ENCODE data around the gene GSTM3. TPM values are rescaled to one million over a fixed set of nuclear protein-coding genes. Genes with fewer than 3 reads are reported as not detected.
"Not testable (repeated sequence)": the region's sequence is repeated elsewhere in the genome, so short reads cannot be mapped to it uniquely, and the experiment has no call there.

GSTM3 gene
- total and polyA plus RNA-seq, 7 donors = 10.1 to 79.8 (median 39.8) TPM

DNA sequence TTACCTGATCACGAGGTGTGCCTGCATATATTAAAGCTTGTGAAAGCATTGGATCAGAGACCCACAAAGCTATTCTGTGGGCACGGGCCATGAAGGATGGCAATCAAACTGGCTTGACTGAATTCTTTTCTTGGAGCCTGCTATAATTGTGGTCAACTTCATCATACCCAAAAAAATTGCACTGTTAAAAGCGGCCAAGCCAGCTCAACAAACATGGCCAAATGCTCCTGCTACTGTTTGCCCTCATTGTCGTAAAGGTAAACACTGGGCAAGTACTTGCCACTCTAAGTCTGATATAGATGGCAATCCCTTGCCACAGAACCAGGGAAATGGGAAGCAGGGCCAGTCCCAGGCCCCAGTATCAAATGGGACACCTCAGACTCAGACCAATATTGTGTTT is 35.4 kb downstream of the GSTM3 start:
- TF ChIP-seq, protein P1, sequence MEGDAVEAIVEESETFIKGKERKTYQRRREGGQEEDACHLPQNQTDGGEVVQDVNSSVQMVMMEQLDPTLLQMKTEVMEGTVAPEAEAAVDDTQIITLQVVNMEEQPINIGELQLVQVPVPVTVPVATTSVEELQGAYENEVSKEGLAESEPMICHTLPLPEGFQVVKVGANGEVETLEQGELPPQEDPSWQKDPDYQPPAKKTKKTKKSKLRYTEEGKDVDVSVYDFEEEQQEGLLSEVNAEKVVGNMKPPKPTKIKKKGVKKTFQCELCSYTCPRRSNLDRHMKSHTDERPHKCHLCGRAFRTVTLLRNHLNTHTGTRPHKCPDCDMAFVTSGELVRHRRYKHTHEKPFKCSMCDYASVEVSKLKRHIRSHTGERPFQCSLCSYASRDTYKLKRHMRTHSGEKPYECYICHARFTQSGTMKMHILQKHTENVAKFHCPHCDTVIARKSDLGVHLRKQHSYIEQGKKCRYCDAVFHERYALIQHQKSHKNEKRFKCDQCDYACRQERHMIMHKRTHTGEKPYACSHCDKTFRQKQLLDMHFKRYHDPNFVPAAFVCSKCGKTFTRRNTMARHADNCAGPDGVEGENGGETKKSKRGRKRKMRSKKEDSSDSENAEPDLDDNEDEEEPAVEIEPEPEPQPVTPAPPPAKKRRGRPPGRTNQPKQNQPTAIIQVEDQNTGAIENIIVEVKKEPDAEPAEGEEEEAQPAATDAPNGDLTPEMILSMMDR (IDR thresholded peaks at IDR 0.05) = no peak
- WGBS, 3 donors = 93 to 94% (median 94%) methylated on average over 4 of the region's 4 CpGs
- H3K27ac ChIP-seq = no peak overlapping the region
- ATAC-seq = no peak
- H3K27me3 ChIP-seq (ENCODE audit: insufficient read depth in 3 of 3, low read length in 2 of 3) = no peaks in the 10 kb centered on the region
- no peaks in the 10 kb centered on the region for H3K36me3 ChIP-seq (ENCODE audit: insufficient read depth in 1 of 2, low read depth in 1 of 2)
- H3K4me3 ChIP-seq = no peak overlapping the region
- intact Hi-C loops (cut with DNase I) = loop anchor here in 1 of 2 donors (5.0 to 10.0 kb wide), 2 partner anchors 59 to 63 kb away; partner anchors contain the start of gene EPS8L3
- H3K9me3 ChIP-seq = no peaks in the 10 kb centered on the region
- DNase-seq = no peak
- H3K4me1 ChIP-seq = no peaks in the 10 kb centered on the region

DNA sequence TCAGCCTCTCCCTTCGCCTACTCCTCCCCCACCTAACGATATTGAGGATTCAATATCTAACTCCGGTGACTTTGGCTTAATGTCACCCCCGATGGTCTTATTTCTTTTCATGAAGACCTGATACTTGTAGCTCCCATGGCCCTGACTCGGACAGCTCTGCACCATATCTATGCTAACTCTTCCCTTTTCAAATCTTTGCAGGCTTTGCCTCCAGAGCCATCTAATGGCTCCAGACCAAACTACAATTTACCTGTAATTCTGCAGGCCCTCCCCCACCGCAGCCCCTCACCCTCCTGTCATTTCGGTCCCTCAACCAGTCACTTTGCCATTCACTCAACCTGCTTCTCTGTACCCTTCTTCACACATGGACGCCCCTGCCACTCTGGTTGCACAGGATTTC is 36.7 kb downstream of the GSTM3 start:
- H3K4me3 ChIP-seq = no peak overlapping the region
- ATAC-seq (peak in 1 of 4 donors; percentile 58), DNase-seq (no peak)
- no peaks in the 10 kb centered on the region for H3K4me1 ChIP-seq
- no peaks in the 10 kb centered on the region for H3K9me3 ChIP-seq
- no peak overlapping the region for H3K27ac ChIP-seq
- no peaks in the 10 kb centered on the region for H3K36me3 ChIP-seq (ENCODE audit: insufficient read depth in 1 of 2, low read depth in 1 of 2)
- intact Hi-C loops (cut with DNase I) = loop anchor here in 1 of 2 donors (10.0 kb wide), 1 partner anchor 61 kb away; the partner anchor contains the start of gene EPS8L3
- 73 to 86% (median 81%) methylated on average over 8 of the region's 8 CpGs for WGBS, 3 donors
- TF ChIP-seq, protein P1 (IDR thresholded peaks at IDR 0.05) = no peak
- no peaks in the 10 kb centered on the region for H3K27me3 ChIP-seq (ENCODE audit: insufficient read depth in 3 of 3, low read length in 2 of 3)

DNA sequence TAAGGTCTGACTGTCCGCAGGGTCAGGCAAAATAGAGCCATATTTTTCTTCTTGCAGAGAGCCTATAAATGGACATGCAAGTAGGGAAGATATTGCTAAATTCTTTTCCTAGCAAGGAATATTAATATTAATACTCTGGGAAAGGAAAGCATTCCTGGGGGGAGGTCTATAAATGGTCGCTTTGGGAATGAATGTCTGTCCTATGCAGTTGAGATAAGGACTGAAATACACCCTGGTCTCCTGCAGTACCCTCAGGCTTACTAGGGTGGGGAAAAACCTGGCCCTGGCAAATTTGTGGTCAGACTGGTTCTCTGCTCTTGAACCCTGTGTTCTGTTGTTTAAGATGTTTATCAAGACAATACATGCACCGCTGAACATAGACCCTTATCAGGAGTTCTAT is 37.9 kb downstream of the GSTM3 start:
- WGBS, 3 donors = 95 to 99% (median 97%) methylated on average over 3 of the region's 3 CpGs
- intact Hi-C loops (cut with DNase I) = loop anchor here in 1 of 2 donors (10.0 kb wide), 1 partner anchor 62 kb away; the partner anchor contains the start of gene EPS8L3
- not testable (repeated sequence) for DNase-seq; H3K36me3 ChIP-seq (ENCODE audit: insufficient read depth in 1 of 2, low read depth in 1 of 2); H3K4me3 ChIP-seq; H3K4me1 ChIP-seq; H3K9me3 ChIP-seq; ATAC-seq; H3K27me3 ChIP-seq (ENCODE audit: insufficient read depth in 3 of 3, low read length in 2 of 3); H3K27ac ChIP-seq

DNA sequence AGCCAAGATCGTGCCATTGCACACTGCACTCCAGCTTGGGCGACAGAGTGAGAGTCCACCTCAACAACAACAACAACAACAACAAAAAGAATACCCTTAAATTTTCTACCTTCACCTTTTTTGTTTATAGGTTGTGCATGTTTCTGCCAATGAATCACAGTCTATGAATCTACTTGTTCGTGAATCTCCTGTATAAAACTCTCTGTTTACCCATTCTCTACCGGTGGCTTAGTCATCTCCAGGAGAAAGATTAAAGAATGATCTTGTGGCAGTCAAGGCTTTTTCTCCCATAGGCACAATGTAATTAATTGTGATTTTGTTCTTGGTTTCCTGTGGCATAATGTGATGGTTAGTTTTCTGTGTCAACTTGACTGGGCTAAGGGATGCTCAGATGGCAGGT is 43.0 kb downstream of the GSTM3 start:
- ATAC-seq; H3K36me3 ChIP-seq (ENCODE audit: insufficient read depth in 1 of 2, low read depth in 1 of 2); H3K27ac ChIP-seq; H3K27me3 ChIP-seq (ENCODE audit: insufficient read depth in 3 of 3, low read length in 2 of 3); intact Hi-C loops (cut with DNase I); H3K4me3 ChIP-seq; H3K9me3 ChIP-seq; DNase-seq: not testable (repeated sequence)
- peaks cover 10% of the 10 kb centered on the region for H3K4me1 ChIP-seq
- 94 to 100% methylated on average over 4 of the region's 4 CpGs; no CpG with 5 or more reads in 1 of the 3 donors for WGBS, 3 donors

DNA sequence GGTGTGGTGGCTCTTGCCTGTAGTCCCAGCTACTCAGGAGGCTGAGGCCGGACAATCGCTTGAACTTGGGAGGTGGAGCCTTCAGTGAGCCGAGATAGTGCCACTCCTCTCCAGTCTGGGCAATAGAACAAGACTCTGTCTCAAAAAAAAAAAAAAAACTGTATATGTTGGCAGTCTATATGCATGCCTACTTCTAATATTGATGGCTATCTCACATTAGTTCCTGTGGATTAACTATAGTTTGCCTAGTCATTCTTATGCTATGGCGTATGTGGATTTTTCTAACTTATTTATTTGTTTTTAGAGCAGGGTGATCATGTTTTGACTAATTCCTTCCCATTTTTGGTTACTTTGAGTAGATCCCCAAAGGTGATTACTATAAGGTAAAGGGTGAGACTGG is 43.8 kb downstream of the GSTM3 start:
- DNase-seq (no peak), ATAC-seq (no peak)
- TF ChIP-seq, protein P1 (IDR thresholded peaks at IDR 0.05) = no peak
- Histone ChIP-seq H3K4me1 (peaks cover 11% of the 10 kb centered on the region), H3K27me3 (ENCODE audit: insufficient read depth in 3 of 3, low read length in 2 of 3) (no peaks in the 10 kb centered on the region), H3K36me3 (ENCODE audit: insufficient read depth in 1 of 2, low read depth in 1 of 2) (no peaks in the 10 kb centered on the region), H3K4me3 (no peak overlapping the region), H3K9me3 (no peaks in the 10 kb centered on the region), H3K27ac (no peak overlapping the region)
- WGBS, 3 donors = 86 to 90% methylated on average over 4 of the region's 4 CpGs; no CpG with 5 or more reads in 1 of the 3 donors
- intact Hi-C loops (cut with DNase I) = no loop called here

DNA sequence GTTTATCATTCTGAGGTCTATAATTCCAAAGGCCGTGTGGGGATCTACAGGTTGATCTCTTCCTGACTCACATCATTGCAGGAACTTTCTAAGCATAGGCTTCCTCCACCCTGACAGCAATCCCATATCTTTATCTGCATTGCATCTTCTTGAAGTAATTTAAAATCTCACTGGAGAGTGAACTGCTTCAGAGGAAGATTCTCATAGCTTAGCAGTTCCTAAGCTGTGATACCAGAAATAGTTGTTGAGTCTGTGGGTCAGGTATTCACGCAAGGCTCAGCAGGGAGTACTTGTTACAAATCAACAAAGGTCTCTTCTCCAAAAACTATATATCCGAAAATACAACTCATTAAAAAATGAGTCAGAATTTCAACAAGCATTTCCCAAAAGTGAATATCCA is 45.7 kb downstream of the GSTM3 start:
- intact Hi-C loops (cut with DNase I) = not testable (repeated sequence)
- WGBS, 3 donors = 41 to 56% methylated on average over 3 of the region's 3 CpGs; no CpG with 5 or more reads in 1 of the 3 donors

DNA sequence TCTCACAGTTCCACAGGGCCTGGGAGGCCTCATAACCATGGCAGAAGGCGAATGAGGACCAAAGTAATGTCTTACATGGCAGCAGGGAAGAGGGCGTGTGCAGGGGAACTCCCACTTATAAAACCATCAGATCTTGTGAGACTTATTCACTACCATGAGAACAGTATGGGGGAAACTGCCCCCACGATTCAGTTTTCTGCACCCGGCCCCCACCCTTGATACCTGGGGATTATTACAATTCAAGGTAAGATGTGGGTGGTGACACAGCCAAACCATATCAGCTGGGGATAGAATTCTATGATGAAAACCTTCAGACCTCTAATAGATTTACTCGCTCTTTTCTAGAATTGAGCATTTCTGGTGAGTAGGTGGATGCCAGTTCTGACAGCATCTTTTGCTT is 46.4 kb downstream of the GSTM3 start:
- 91% methylated on average over 5 of the region's 5 CpGs; no CpG with 5 or more reads in 1 of the 3 donors for WGBS, 3 donors
- peaks cover 0 to 14% of the 10 kb centered on the region in 2 donors for H3K36me3 ChIP-seq (ENCODE audit: insufficient read depth in 1 of 2, low read depth in 1 of 2)
- H3K27ac ChIP-seq = peak overlapping the region; percentile 58
- peaks cover 26% of the 10 kb centered on the region for H3K4me1 ChIP-seq
- H3K4me3 ChIP-seq; H3K9me3 ChIP-seq; DNase-seq; ATAC-seq; intact Hi-C loops (cut with DNase I); H3K27me3 ChIP-seq (ENCODE audit: insufficient read depth in 3 of 3, low read length in 2 of 3): not testable (repeated sequence)

More for the DNA sequence above, 45.7 kb downstream of the GSTM3 start:
- H3K4me3 ChIP-seq; H3K9me3 ChIP-seq; DNase-seq; H3K27me3 ChIP-seq (ENCODE audit: insufficient read depth in 3 of 3, low read length in 2 of 3): not testable (repeated sequence)
- H3K36me3 ChIP-seq (ENCODE audit: insufficient read depth in 1 of 2, low read depth in 1 of 2) = peaks cover 0 to 11% of the 10 kb centered on the region in 2 donors
- peak overlapping the region; percentile 58 for H3K27ac ChIP-seq
- H3K4me1 ChIP-seq = peaks cover 20% of the 10 kb centered on the region
- peak in 2 of 4 donors; percentile 75 to 77 for ATAC-seq

All from psoas muscle (tissue), 8 donors.